ENCODE measurements around the gene IGSF11.
"Not testable (repeated sequence)": the region's sequence is repeated elsewhere in the genome, so short reads cannot be mapped to it uniquely, and the experiment has no call there.

IGSF11 gene

GRCh38 chr3:119034256-119035013 is at the start of gene IGSF11:
IGSF11 (minus strand) TSS chr3:119034846; CDS start chr3:119034582, 264 bp downstream.
- H3K27me3 Mint-ChIP-seq = peaks cover 11% of the 10 kb centered on the region
- H3K36me3 Mint-ChIP-seq = no peaks in the 10 kb centered on the region
- H3K9me3 Mint-ChIP-seq (ENCODE audit: low read depth) = no peaks in the 10 kb centered on the region
- peaks cover 12% of the 10 kb centered on the region for H3K4me1 Mint-ChIP-seq (ENCODE audit: low read depth)
- H3K4me3 Mint-ChIP-seq = peak within 1 kb of the TSS; percentile 87
- H3K27ac Mint-ChIP-seq = no peak within 1 kb of the TSS

DNA sequence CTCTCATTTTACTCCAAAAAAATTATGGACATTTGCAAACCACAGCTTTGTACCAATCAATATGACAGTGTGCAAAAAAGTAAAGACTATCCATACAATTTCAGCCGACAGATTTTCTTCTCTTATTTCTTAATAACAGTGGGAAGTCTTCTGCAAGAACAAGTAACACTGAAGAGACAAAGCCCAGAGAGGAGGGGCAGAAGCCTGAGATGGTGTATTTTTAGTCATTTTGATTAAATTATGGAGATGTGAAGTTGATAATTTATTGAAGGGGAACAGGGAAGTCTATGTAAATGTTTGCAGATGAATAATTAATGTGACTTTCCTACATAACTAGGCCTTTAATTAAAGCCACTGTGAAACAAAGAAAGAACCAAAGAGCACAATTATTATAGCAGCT is 45.7 kb upstream of the IGSF11 start:
- Mint-ChIP-seq H3K27me3 (no peaks in the 10 kb centered on the region), H3K4me1 (ENCODE audit: low read depth) (no peaks in the 10 kb centered on the region), H3K36me3 (peaks cover 5% of the 10 kb centered on the region), H3K27ac (no peak overlapping the region), H3K9me3 (ENCODE audit: low read depth) (peaks cover 6% of the 10 kb centered on the region), H3K4me3 (no peak overlapping the region)

GRCh38 chr3:119073258-119074001 is 38.8 kb upstream of the IGSF11 start:
- Mint-ChIP-seq H3K27ac (no peak overlapping the region), H3K4me1 (ENCODE audit: low read depth) (no peaks in the 10 kb centered on the region), H3K4me3 (no peak overlapping the region), H3K27me3 (peaks cover 12% of the 10 kb centered on the region), H3K9me3 (ENCODE audit: low read depth) (peaks cover 6% of the 10 kb centered on the region), H3K36me3 (peaks cover 5% of the 10 kb centered on the region)

DNA sequence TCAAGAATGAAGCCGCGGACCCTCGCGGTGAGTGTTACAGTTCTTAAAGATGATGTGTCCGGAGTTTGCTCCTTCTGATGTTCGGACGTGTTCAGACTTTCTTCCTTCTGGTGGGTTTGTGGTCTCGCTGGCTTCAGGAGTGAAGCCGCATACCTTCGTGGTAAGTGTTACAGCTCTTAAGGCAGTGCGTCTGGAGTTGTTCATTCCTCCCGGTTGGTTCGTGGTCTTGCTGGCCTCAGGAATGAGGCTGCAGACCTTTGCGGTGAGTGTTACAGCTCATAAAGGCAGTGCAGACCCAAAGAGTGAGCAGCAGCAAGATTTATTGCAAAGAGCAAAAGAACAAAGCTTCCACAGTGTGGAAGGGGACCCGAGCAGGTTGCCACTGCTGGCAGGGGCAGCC is 37.8 kb upstream of the IGSF11 start:
- H3K36me3 Mint-ChIP-seq; H3K27ac Mint-ChIP-seq; H3K4me1 Mint-ChIP-seq (ENCODE audit: low read depth); H3K4me3 Mint-ChIP-seq; H3K9me3 Mint-ChIP-seq (ENCODE audit: low read depth): not testable (repeated sequence)
- peaks cover 12% of the 10 kb centered on the region for H3K27me3 Mint-ChIP-seq

DNA sequence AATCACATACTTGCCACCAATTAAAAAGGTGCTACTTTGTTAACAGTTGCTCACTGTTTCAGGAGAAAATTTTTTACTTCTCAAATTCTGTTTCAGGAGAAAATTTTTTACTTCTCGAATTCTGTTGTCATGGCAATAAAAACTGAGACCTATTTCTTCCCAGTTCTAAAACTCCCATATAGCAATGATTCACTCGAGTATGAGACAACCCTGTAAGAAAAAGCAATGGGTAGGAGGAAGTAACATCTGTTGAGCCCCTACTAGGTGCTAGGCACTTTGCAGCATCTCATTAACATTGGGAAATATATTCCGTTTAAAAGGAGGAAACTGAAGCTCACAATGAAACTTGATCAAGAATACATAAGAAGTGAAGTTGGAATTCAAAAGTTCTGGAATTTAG is 35.1 kb upstream of the IGSF11 start:
- H3K27ac Mint-ChIP-seq = no peak overlapping the region
- H3K4me3 Mint-ChIP-seq = no peak overlapping the region
- H3K27me3 Mint-ChIP-seq = peaks cover 12% of the 10 kb centered on the region
- no peaks in the 10 kb centered on the region for H3K4me1 Mint-ChIP-seq (ENCODE audit: low read depth)
- no peaks in the 10 kb centered on the region for H3K36me3 Mint-ChIP-seq
- H3K9me3 Mint-ChIP-seq (ENCODE audit: low read depth) = no peaks in the 10 kb centered on the region

DNA sequence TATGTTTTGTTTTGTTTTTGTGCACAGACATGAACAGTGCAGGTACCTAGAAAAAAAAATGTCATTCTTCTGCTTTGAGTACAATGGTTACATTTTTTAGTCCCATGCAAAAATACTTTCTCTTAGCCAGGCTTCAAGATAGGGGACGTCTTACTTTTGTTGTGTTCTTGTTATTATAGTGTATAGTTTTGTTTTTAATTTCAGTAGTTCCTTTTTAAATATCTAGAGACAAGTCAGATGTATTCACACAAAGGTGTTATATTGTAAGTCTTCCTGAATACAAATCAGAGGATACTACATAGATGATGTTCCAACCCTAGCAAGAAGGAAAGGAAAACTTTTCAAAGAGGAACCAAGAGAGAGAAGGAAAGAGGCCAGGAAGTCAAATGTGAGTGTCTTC is 28.8 kb upstream of the IGSF11 start:
- Mint-ChIP-seq H3K9me3 (ENCODE audit: low read depth) (no peaks in the 10 kb centered on the region), H3K4me1 (ENCODE audit: low read depth) (no peaks in the 10 kb centered on the region), H3K27me3 (no peaks in the 10 kb centered on the region), H3K36me3 (no peaks in the 10 kb centered on the region), H3K27ac (no peak overlapping the region), H3K4me3 (no peak overlapping the region)

GRCh38 chr3:119062892-119063291 is 28.2 kb upstream of the IGSF11 start:
- no peaks in the 10 kb centered on the region for H3K9me3 Mint-ChIP-seq (ENCODE audit: low read depth)
- H3K36me3 Mint-ChIP-seq = no peaks in the 10 kb centered on the region
- H3K4me1 Mint-ChIP-seq (ENCODE audit: low read depth) = no peaks in the 10 kb centered on the region
- no peaks in the 10 kb centered on the region for H3K27me3 Mint-ChIP-seq
- no peak overlapping the region for H3K4me3 Mint-ChIP-seq
- no peak overlapping the region for H3K27ac Mint-ChIP-seq

GRCh38 chr3:119044593-119044992 is 9.9 kb upstream of the IGSF11 start:
- Mint-ChIP-seq H3K9me3 (ENCODE audit: low read depth) (peaks cover 13% of the 10 kb centered on the region), H3K36me3 (peaks cover 3% of the 10 kb centered on the region), H3K27ac (no peak overlapping the region), H3K4me3 (no peak overlapping the region), H3K4me1 (ENCODE audit: low read depth) (no peaks in the 10 kb centered on the region), H3K27me3 (peaks cover 14% of the 10 kb centered on the region)

- H3K4me3 Mint-ChIP-seq = no peak overlapping the region
- H3K36me3 Mint-ChIP-seq = peaks cover 3% of the 10 kb centered on the region
- H3K27ac Mint-ChIP-seq = no peak overlapping the region
- no peaks in the 10 kb centered on the region for H3K4me1 Mint-ChIP-seq (ENCODE audit: low read depth)
- H3K9me3 Mint-ChIP-seq (ENCODE audit: low read depth) = peaks cover 13% of the 10 kb centered on the region
- H3K27me3 Mint-ChIP-seq = peaks cover 20% of the 10 kb centered on the region
Observed at GRCh38 chr3:119042162-119042561, 7.5 kb upstream of the IGSF11 start.

DNA sequence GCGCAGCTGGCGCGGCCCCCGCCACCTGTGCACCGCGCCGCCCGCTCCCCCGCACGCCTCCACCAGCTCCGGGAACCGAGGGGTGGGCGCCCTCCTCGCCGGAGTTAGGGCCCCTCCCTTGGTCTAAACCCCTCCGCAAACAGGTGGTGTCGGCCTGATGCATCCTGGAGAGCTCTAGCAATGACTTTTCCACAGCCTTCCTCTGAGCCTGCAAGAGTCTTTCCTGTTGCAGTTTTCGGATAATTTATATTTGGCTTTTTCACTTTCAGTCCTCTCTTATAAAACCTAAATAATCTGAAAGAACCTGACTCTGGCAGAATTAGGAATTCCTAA is 334 bp upstream of the IGSF11 start:
- peaks cover 14% of the 10 kb centered on the region for H3K27me3 Mint-ChIP-seq
- peak overlapping the region; percentile 85 for H3K4me3 Mint-ChIP-seq
- H3K27ac Mint-ChIP-seq = no peak overlapping the region
- H3K36me3 Mint-ChIP-seq = no peaks in the 10 kb centered on the region
- no peaks in the 10 kb centered on the region for H3K9me3 Mint-ChIP-seq (ENCODE audit: low read depth)
- peaks cover 12% of the 10 kb centered on the region for H3K4me1 Mint-ChIP-seq (ENCODE audit: low read depth)

- Mint-ChIP-seq H3K27me3 (peaks cover 11% of the 10 kb centered on the region), H3K4me3 (peak overlapping the region; percentile 87), H3K4me1 (ENCODE audit: low read depth) (peaks cover 12% of the 10 kb centered on the region), H3K27ac (no peak overlapping the region), H3K36me3 (no peaks in the 10 kb centered on the region), H3K9me3 (ENCODE audit: low read depth) (no peaks in the 10 kb centered on the region)
Observed at GRCh38 chr3:119033393-119034255, 1.0 kb downstream of the IGSF11 start.

DNA sequence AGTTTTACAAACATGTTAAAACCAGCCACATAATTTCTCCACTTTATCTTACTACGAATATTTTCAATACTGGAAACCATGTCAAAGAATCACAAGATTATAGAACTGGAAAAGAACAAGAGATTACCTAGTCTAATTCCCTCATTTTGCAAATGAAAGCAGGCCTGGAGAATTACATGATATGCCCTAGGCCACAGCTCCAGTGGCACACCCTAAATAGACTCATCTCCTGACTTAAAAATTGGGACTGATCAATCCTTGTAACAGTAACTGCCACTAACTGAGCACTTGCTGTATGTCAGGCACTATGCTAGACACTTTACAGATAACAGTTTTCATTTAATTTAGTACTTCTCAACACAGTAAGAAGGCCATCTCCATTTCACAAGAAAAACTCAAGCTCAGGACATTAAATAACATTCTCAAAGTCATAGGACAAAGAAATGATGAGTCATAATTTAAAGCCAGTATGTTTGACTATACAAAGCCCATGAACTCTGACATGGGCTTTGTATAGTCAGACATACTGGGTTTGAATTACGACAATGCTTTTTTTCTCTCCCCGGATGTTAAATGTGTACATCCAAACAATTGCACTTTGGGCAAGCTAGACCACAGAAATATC is 9.4 kb downstream of the IGSF11 start:
- Mint-ChIP-seq H3K9me3 (ENCODE audit: low read depth) (no peaks in the 10 kb centered on the region), H3K27me3 (no peaks in the 10 kb centered on the region), H3K27ac (no peak overlapping the region), H3K4me1 (ENCODE audit: low read depth) (peaks cover 4% of the 10 kb centered on the region), H3K4me3 (no peak overlapping the region), H3K36me3 (no peaks in the 10 kb centered on the region)

DNA sequence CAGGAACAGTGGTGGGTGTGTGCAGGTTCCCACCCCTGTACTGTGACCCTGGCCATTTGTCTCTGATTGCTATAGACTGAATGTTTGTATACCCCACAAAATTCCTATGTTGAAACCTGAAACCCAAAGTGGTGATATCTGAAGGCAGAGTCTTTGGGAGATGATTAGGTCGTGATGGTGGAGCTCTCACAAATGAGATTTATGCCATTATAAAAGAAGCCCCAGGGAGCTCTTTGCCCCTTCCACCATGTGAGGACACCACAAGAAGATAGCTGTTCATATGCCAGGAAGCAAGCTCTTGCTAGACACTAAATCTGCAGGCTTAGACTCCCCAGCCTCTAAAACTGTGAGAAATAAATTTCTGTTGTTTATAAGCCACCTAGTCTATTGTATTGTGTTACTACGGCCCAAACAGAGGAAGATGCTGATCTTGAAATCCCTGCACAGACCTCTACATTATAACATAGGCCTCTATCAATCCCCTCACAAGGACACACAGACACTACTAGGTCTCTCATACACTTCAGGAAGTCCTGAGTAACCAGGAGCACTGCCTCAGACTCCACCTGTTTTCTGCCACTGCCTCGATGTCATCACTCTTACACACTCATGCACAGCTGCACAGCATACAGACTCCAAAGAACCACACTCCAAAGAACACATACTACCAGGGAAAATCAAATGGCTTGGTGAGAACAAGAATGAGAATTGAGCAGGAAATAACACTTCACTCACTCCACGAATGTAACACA is 14.7 kb downstream of the IGSF11 start:
- no peaks in the 10 kb centered on the region for H3K27me3 Mint-ChIP-seq
- no peak overlapping the region for H3K27ac Mint-ChIP-seq

More for the DNA sequence above, 14.7 kb downstream of the IGSF11 start:
- peaks cover 7% of the 10 kb centered on the region for H3K4me1 Mint-ChIP-seq (ENCODE audit: low read depth)
- no peak overlapping the region for H3K4me3 Mint-ChIP-seq
- H3K9me3 Mint-ChIP-seq (ENCODE audit: low read depth) = no peaks in the 10 kb centered on the region
- H3K36me3 Mint-ChIP-seq = no peaks in the 10 kb centered on the region
